ENCODE results near the gene ETS2.
A peak's percentile ranks its signal among the peaks of the same experiment; 100 is the strongest.

Gene ETS2

DNA sequence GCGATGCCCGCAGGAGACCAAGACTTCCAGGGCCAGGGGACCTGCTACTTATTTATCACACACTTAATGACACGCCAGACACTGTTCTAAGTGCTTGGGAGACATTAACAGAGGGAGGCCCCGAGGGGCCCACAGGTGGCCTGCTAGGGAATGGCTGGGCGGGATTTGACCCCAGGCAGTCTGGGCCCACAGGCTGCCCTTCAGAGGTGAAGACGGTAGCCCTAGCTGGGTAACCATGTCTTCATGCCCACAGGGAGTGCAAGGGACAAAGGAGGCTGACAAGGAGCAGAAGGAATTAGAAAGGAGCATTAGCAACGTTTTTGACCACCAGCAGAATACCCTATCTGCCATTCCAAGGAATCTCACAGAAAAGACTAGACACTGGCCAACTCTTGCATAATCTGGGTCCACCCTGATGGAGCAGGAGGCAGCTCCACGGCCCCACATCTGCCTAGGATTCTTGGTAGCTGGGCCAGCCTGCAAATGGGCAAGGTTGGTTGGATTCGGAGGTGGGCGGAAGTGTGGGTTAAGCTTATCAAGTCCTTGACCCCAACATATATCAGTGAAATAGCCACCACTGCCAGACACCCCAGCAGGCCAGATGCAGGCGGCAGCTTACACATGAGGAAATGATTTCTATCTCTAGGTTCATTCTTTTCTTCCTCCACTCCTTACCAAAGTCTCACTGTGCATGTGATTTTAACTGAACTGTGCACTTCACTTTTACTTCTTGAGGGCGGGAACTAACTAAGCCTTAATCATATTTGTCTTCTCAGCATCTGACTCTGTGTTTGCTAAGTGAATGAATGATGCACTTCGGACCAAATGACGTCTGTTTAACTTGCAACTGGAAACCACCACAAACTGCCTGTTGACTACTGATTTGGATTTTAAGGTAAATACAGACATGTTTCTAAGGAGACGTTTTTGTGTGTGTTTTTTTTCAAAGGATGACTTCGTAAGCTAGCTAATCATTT is 3.4 kb upstream of the ETS2 start:
- ATAC-seq (no peak), DNase-seq (no peak)

DNA sequence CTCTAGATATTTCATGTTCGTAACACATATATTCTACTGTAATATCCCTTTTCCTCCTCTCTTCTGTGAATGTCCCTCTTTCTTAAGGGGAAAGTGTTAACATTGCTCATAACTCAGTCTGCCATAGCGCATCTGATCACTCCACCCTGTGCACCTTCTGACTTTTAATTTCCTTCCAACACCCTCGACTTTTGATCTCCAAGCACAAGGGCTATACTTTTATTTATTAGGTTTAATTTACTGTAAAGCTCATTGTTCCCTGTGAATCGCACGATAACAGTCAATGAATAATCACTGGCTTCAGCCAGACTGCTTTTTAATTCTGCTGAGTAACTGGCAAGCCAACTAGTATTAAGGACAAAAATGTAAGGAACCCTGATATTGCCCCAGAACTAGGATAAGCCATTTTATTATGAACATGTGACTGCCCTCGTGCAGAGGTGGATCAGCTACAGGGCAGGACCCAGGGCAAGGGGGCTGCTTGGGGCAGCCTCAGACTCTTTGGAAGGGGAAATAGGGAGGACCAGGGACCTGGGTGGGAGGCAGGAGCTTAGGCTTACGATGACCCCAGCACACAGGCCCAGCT is 2.6 kb upstream of the ETS2 start:
- ATAC-seq (no peak), DNase-seq (no peak)

DNA sequence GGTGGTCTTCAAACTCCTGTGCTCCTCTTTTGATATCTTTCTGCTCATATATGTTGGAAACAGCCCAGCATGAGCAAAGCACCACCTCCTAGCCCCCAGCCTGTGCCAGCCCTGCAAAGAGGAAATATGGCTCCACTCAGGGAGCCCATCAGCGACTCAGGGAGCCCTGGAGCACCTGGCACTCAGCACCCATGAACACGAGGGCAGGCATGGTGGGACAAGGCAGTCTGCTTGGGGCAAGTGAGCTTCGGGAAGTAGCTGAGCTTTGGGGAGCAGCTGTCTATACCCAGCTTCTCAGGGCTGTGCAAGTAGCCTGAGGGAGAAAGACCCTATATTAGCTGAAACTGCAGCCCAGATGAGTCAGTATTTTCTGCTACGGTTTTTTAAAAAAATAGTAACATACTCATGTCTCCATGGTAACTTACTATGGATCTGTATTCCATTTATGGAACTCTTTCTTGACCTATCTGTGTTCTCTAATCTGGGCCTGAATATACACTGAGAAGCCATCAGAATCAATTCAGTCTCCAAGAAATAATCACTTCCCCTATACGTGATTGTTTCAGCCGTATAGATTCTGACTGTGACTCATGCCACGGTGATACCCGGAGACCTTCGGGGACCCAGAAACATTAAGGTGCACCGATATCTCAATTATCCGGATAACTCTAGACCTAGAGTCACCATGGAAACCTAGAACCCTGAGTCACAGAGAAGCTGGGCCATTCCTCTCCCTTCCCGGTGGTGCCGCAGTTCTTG is 1.5 kb upstream of the ETS2 start:
- peak; percentile 19 for DNase-seq
- ATAC-seq = no peak

DNA sequence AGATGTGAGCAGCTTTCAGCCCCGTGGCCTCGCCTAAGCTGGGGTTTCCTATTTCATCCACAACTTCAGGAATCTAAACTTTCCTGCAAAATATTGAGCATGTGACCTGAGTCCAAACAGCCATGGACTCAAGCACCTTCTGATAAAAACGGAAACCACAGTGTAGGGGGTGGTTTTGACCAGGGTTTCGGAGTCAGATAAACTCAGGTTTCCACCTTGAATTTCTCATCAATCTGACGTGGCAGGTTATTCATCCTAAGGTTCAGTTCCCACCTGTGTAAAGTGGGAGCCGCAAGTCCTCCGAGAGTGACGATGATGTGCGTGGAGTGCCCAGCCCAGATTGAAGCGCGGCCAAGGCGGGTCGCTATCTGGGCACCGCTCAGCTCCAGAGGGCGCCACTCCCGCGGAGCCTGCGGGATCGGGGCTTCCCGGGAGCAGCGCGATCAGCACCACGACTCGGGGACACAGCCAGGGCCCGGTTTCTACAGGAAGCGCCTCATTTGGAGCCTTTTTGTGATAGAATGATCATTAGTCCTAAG is 871 bp upstream of the ETS2 start:
- peak; percentile 65 for DNase-seq
- ATAC-seq = peak; percentile 61

DNA sequence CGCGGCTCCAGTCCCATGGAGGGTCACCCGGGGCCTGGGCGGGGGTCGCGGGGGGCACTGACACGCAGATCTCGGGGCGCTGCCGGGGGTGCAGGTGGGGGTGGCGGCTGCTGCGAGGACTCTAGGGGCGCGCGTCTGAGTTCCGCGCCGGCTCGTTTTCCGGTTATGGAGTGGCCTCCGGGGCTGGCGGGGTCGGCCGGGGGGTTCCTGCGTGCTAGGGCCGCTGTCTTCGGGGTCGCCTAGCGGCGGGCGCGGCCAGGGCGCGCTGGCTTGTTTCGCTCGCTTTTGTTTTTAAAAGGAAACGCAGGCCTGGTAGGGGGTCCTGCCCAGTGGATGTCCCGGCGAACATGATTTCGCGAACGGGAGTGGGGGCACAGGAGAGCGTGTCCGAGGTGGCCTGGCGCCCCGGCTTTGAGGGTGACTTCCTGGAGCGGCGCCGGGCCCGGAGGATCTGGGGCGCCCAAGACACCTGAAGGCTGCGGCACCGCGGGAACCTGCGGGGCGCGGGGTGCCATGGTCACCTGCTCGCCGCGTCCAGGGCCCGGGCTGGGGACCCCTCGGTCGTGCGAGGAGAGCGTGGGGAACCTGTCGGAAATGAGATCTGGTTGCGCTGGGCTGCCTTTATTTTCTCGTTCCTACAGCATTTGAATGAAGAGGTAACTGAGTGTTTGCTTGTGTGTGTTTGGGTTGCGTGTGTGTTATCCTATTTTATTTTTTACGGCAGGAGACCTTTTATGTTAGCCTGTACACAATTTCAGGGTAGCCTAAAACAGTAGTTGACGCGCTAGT is 618 bp downstream of the ETS2 start:
- DNase-seq (peak; percentile 49), ATAC-seq (peak; percentile 7)

DNA sequence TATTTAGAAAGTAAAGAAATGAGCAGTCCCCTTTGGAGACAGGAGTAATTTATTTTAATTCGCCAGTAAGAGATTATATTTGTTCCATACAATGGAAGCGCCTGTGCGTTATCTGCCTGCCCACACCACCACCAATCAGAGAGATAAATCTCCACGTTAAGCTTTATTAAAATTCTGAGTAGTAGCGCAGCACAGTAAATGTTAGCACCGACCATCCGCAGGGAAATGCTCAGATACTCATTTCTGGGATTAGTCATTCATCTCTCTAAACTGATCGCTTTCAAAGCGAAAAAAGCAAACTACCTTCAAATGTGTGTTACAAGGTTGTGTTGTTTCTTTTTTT is 1.2 kb downstream of the ETS2 start:
- no peak for DNase-seq
- ATAC-seq = no peak

DNA sequence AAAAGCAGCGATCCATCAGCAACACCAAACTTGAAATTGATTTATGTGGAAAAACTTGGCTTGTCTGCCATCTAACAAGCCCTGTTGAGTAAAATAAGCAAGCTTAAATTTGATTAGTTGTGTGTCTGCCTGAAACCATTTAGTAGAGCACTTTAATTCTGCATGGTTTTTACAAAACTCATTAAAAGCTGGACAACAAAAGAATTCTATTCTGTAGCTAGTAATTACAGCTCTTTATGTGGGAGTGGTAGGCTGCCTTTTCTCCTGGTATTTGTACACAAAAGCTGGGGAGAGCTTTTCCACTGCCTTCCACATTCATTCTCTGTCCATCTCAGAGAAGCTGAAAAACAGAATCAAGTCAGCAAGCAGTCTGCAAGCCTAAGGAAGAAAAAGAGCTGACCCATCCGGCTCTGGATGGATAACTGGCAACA is 1.7 kb downstream of the ETS2 start:
- DNase-seq = no peak
- no peak for ATAC-seq

DNA sequence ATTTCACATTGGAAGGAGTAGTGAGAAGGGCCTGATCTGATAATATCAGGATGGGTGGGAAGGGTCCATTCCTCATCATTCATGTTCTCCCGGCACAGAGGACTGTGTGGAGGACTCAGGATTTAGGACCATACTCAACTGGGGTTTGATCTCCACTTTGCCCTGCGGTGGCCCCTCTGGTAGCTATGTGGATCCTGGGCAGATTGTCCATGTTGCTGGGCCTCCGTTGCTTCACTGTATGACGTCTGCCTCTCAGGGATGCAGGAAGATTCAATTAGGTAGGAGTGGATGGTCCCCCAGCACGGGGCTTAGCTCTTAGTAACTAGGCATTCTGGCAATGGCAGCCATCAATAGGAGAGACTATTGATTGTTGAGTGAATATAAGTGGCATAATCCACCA is 2.3 kb downstream of the ETS2 start:
- ATAC-seq = no peak
- no peak for DNase-seq

DNA sequence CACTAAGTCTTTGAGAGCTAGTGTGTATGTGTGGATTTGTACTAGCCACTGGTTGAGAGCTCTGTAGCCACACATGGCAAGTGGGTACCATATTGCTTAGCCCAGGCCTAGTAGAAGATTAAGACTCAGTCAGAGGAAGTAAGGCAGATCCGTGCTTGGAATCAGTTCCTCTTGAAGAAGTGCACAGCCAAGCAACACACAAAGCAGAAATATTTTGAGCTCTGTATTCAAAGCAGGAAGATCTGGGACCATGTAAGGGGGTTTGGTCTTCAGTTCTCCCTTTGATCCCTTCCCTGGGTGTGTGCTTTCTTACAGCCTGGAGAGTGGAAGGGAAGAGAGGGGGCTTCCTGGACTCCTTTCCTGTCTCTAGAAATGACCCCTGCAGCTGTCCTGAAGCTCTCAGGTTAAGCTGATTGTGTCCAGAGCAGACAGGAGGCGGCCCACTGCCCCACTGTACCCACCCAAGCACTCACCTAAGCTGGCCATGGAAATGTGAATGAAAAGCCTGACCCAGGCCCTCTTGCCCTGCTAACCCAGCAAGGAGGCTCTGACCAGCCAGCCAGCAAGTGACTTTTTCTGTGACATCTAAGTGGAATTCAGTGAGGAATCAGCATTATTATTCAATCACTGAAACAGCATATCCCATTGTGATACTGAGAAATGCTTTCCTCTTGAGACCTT is 3.6 kb downstream of the ETS2 start:
- ATAC-seq (no peak), DNase-seq (no peak)

DNA sequence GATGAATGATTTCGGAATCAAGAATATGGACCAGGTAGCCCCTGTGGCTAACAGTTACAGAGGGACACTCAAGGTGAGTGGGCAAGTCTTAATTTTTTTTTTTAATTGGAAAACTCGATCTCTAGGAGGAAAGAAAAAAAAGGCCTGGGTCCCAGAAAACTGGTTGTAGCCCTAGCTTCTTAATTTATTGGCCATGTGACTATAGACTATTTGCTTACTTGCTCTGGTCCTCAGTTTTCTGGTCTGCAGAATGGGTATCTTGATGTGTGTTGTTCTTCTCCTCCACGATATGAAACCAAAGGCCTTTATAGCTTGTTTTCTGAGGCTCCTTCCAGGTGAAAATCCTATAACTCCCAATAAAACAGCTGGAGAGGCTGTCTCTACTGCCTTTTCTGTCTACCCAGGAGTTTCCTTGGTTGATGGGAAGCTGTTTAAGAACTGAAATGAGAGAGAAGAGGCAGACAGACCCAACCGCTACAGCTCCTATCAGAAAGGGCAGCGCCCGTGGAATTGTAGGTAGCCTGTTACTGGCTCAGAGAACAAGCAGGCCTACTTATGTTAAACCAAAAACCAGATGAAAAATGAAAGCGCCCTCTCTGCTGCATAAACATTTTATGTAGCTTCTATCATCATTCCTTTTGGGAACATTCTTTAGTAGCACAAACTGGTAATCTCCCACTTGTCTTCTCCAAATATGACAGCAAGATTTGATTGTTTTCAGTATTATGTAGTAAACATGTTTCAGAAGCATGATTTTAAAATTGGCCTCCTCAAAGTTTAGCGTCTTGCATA is 4.5 kb downstream of the ETS2 start:
- DNase-seq = no peak
- no peak for ATAC-seq

DNA sequence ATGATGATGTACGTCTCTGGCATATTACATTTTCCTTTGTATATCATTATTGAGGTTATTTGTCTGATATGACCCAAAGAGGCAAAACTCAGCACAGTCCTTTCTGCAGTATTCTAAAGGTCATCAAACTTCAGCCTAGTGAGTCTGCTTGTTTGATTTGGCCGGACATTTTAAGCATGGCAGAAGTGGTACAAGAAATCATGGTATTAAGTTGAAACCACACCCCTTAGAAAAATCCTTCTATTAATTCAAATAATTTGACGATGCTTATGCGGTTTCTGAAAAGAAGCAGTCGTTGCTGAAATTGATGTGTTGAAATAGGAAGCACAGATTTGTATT is 5.1 kb downstream of the ETS2 start:
- DNase-seq (no peak), ATAC-seq (no peak)

DNA sequence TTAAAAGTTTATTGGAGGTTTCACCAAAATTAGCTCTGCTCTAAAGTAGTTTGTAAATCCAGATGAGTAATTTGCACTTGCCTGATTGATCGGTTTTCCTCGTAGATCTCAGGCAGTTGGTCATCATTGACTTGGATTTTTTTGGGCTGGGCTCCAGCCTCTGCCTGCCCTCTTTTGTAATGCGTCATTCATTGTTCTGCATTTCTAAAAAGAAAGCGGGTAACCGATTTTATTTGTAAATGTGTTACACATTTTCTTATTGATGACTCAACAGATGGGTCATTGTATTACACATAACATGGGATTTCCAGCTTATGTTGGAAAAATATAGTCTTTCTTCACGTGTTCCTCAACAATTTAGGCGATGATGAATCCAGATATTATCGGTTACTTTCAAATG is 5.5 kb downstream of the ETS2 start:
- DNase-seq (no peak), ATAC-seq (no peak)

DNA sequence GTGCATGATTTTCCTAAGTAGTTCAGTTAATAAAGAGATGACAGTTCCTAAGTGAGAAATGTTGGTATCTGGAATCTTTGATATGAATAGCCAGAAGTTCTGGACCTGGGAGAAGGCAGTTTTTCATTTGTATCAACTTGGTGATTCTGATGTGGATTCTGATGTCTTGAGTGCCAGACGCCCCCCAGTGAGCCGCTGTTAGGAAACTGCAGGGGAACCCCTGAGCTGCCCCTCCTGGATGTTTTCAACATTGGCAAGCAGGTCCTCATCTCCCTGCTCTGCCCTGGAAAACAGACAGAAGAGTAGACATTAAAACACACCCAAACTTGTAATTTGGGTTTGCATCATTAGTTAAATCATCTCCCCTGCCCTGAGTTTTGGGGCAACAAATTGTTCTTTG is 7.4 kb downstream of the ETS2 start:
- no peak for DNase-seq
- no peak for ATAC-seq

DNA sequence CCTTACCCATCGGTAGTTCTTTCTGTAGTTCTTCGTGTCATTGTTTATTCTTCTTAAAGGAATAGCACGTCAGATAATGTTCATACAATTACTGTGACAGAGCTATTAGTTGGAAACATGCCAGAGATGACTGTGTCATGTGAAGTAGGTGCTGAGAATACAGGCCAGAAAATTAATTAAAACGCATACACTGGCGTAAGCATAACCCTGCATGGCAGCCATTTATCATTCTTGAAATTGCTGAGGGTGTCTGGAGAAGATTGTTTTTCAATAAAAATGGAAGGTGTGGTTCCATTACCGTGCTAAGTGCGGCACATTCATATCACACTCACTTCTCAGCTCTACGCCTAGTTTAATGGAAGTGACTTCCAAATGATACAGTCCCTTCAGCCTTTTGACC is 7.8 kb downstream of the ETS2 start:
- DNase-seq (no peak), ATAC-seq (no peak)

DNA sequence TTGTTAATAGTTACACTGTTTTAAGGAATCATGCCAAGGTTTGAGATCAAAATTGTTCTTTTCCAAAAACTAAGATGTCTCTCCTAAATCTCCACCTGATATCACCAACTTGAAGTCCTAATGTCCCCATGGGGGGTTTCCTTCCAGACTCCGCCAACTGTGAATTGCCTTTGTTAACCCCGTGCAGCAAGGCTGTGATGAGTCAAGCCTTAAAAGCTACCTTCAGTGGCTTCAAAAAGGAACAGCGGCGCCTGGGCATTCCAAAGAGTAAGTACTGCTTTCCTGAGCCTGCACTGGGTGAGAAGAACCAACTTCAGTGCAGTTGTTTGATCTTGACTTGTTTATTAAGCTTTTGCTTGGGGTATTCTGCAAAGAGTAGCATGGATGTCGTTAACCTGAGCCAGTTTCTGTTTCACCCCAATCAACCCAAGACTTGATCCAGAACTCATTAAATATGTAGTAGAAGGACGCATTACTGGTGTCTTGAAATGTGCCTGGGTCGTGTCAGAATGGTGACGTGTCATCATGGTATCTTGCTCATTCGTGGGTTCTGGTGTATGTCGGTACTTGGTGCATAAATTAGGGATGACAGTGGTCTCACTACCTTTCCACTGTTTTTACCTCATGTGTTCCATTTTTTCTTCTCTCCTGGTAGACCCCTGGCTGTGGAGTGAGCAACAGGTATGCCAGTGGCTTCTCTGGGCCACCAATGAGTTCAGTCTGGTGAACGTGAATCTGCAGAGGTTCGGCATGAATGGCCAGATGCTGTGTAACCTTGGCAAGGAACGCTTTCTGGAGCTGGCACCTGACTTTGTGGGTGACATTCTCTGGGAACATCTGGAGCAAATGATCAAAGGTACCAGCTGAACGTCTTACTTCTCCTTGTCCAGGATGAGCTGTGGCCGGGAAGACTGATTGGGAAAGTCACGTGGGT is 8.7 kb downstream of the ETS2 start:
- no peak for DNase-seq
- no peak for ATAC-seq

DNA sequence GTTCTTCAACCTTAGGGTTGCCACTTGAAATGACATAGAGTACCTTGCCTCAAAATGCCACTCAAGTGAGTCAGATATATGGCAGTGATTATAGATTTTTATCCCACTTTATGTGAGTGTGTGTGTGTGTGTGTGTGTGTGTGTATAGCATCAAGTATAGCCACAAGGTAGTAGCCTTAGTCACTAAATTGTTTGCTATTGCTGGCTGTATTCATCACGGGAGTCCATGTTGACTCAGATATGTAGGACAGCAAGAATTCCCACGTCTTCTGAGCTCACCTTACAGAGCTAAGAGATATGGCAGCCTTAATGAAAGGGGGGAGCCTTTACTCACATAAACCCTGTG is 9.3 kb downstream of the ETS2 start:
- ATAC-seq (no peak), DNase-seq (no peak)

DNA sequence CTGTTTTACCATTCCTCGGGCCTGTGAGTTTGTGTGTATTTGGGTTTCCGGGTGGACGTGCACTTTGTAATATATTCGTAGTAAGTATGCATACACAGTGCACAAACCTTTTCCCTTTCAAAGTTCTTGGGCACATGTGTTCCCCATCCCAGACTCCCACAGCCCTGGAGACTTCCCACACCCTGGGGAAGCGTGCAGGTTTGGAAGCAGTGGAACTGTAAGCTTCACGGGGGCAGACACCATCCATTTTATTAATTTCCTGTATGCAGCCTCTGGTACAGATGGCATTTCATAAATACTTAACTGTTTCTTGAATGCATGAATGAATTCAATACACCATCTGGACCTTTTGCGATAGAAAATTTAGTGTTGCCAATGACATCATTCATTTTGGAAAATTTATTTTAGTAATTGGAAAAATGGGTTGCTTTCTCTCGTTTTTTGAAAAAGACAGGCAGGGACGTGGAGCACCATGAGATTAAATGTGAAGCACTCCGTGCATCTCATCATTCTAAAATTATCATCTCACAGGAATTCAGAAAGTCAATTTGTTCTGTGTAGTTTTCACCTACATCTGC is 10.8 kb downstream of the ETS2 start:
- ATAC-seq (no peak), DNase-seq (no peak)

DNA sequence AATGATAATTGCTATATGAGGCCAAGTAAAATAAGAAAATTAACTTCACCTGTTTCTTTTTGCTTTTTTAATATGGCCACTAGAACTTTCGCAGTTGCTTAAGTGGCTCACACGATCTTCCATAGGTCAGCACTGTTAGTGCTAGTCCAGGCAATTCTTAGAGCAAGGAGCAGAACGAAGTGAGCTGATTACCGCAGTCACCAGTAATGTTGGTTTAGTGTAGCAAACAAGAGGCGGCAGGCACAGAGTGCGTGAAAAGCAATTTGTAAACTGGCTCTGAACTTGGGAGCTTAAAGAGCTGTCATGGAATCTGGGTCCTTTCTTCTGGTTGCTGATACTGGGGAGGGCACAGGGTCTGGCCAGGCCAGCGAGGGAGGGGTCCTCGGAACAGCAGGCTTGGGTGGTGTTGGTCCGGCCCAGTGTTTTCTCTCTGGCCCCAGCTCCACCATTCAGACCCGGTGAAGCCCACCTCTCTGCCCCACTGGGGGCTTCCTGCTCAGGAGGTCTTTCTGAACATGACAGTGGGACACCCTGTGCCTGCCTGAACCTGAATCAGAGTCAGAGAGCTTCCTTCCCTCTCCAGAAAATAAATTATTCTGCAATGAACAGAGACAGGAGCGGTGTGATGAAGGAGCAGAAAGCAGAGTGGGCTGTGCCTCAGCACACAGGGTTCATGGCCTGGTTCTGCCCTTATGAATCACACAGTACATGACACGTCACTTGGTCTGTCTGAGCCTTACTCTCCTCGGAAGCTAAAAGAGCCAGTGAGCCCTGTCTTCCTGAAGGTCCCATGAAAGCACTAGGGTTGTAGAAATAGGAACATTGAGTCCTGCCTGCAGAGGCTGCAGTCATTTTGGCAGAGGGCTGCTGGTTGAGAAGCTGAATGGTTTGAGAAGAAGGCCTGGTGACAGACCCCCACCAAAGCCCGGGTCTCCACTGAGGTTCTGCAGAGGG is 11.9 kb downstream of the ETS2 start:
- DNase-seq = no peak
- ATAC-seq = no peak

Data from stimulated activated naive CD8-positive, alpha-beta T cell treated with anti-CD3 and anti-CD28 coated beads, Interleukin-15, Interleukin-2, amounts not matched to agents 100 U/mL and 50 U/mL, for 24 hours (primary cell).